SU-DHL-6 (cell line): ENCODE measurements around the gene ABCB9.

Source experiments
- H2AFZ ChIP-seq: fragments of 200-600 bp; sonication (generic); 2 replicates; pipeline ENCODE4 v1.6.1; 2014; ENCODE audit warnings: low read depth, mild to moderate bottlenecking, moderate library complexity, mixed read lengths, antibody characterized with exemption, low read length; ENCODE audit not compliant: severe bottlenecking
- H3F3A ChIP-seq: fragments of 200-600 bp; shearing (Covaris generic); 2 replicates; pipeline ENCODE4 v1.6.0; 2016; ENCODE audit warnings: antibody characterized with exemption, mild to moderate bottlenecking; ENCODE audit not compliant: insufficient read depth
- H3K27ac ChIP-seq: fragments of 200-600 bp; sonication (generic); 2 replicates; pipeline ENCODE4 v1.5.1; 2016; ENCODE audit warnings: low read depth, mild to moderate bottlenecking, low read length, moderate library complexity, mixed read lengths
- H3K27me3 ChIP-seq: fragments of 200-600 bp; sonication (generic), shearing (Covaris generic); 2 replicates; pipeline ENCODE4 v1.6.0; 2014; ENCODE audit warnings: mild to moderate bottlenecking, low read length
- H3K36me3 ChIP-seq: fragments of 200-600 bp; sonication (generic); 2 replicates; pipeline ENCODE4 v1.6.1; 2014; ENCODE audit warnings: mild to moderate bottlenecking, low read length, mixed read lengths
- H3K4me2 ChIP-seq: fragments of 300-600, 200-600 bp; shearing (Covaris generic), sonication (generic); 2 replicates; pipeline ENCODE4 v1.6.0; 2014; ENCODE audit warnings: low read length, low read depth, mild to moderate bottlenecking; ENCODE audit not compliant: poor library complexity, severe bottlenecking
- H3K4me3 ChIP-seq: fragments of 200-600 bp; sonication (generic); 2 replicates; pipeline ENCODE4 v1.5.1; 2014; ENCODE audit warnings: antibody characterized with exemption, low read length, mild to moderate bottlenecking, mixed read lengths; ENCODE audit not compliant: insufficient read depth, poor library complexity, severe bottlenecking
- H3K79me2 ChIP-seq: fragments of 200-600 bp; sonication (generic); 2 replicates; pipeline ENCODE4 v1.6.1; 2014; ENCODE audit warnings: mild to moderate bottlenecking, low read length, moderate library complexity; ENCODE audit not compliant: insufficient read depth
- H3K9ac ChIP-seq: fragments of 200-600 bp; sonication (generic); 2 replicates; pipeline ENCODE4 v1.7.0; 2014; ENCODE audit warnings: mild to moderate bottlenecking, low read length
- H3K9me2 ChIP-seq: fragments of 200-600 bp; sonication (generic); replicated peaks from 2 replicates; pipeline ENCODE4 v1.6.1; 2014; ENCODE audit warnings: low read length; ENCODE audit not compliant: insufficient read depth
- H3K9me3 ChIP-seq: fragments of 200-600 bp; sonication (generic); 2 replicates; pipeline ENCODE4 v1.6.1; 2014; ENCODE audit warnings: low read length, mixed read lengths; ENCODE audit not compliant: insufficient read depth
- H4K20me1 ChIP-seq: fragments of 200-600 bp; sonication (generic); 2 replicates; pipeline ENCODE4 v1.6.1; 2014; ENCODE audit warnings: low read depth, mild to moderate bottlenecking, antibody characterized with exemption, low read length, moderate library complexity, mixed read lengths
- EZH2phosphoT487 ChIP-seq: fragments of 200-600 bp; sonication (generic), shearing (Covaris generic); conservative IDR thresholded peaks from 2 replicates; pipeline ENCODE4 v1.6.1; 2018; ENCODE audit warnings: mild to moderate bottlenecking, antibody characterized with exemption, low read length, moderate library complexity, mixed read lengths
- TF ChIP-seq, protein P1 (sequence below): fragments of 200-600 bp; sonication (generic); IDR thresholded peaks from one replicate; pipeline ENCODE4 v1.5.1; 2017; ENCODE audit warnings: antibody characterized with exemption, mild to moderate bottlenecking, low read length, moderate library complexity; ENCODE audit not compliant: insufficient read depth, poor library complexity, severe bottlenecking

The ABCB9 gene

DNA sequence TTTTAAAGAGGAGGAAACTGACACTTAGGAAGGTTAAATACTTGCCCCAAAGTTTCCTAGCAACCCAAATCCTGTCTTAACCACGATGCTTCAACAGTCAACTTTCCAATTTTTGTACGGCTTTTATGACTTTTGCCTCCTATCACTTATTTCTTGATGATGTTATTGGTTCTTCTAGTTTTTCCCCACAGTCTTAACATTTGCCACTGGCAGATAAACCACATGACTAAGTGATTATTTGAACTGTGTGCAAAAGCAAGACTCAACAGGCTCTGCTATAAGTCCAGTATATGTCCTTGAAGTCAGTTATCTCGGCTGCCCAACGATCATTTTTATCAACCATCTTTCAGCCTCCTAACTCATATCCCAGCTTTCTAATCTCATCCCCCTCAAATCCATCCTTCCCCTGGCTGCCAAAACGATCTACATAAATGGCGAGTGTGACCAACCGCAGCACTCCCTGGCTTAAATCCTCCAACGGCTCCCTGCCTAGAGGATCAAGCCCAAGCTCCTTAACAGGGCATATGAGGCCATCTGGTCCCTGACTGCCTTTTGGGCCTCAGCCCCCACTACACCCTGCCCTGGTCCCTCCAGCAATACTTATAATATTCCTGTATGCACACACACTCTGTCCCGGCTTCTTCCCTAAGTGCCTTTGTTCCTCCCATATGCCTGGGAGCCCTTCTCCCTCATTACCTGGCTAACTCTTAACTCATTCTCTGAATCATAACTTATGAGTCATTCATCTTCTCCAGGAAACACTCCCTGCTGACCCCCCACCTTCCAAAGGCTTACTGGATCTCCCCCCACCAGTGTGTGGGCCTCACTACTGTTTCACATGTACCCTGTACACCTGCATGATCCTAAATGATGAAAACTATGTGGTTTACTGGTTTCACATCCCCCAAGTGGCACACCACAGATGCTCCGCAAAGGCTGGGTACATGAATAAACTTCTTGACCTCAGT lies 79.1 kb downstream of the ABCB9 start:
- TF ChIP-seq, protein P1, sequence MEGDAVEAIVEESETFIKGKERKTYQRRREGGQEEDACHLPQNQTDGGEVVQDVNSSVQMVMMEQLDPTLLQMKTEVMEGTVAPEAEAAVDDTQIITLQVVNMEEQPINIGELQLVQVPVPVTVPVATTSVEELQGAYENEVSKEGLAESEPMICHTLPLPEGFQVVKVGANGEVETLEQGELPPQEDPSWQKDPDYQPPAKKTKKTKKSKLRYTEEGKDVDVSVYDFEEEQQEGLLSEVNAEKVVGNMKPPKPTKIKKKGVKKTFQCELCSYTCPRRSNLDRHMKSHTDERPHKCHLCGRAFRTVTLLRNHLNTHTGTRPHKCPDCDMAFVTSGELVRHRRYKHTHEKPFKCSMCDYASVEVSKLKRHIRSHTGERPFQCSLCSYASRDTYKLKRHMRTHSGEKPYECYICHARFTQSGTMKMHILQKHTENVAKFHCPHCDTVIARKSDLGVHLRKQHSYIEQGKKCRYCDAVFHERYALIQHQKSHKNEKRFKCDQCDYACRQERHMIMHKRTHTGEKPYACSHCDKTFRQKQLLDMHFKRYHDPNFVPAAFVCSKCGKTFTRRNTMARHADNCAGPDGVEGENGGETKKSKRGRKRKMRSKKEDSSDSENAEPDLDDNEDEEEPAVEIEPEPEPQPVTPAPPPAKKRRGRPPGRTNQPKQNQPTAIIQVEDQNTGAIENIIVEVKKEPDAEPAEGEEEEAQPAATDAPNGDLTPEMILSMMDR, result no peak
- TF ChIP-seq EZH2phosphoT487, result no peak
- Histone ChIP-seq H3K79me2 (no peaks in the 10 kb centered on the region), H2AFZ (no peak overlapping the region), H3K36me3 (no peaks in the 10 kb centered on the region), H3K4me2 (no peak overlapping the region), H4K20me1 (no peaks in the 10 kb centered on the region), H3K9me2 (no peaks in the 10 kb centered on the region), H3K4me3 (no peak overlapping the region), H3K9ac (no peak overlapping the region), H3K27me3 (no peaks in the 10 kb centered on the region), H3F3A (no peaks in the 10 kb centered on the region), H3K9me3 (no peaks in the 10 kb centered on the region), H3K27ac (no peak overlapping the region)

DNA sequence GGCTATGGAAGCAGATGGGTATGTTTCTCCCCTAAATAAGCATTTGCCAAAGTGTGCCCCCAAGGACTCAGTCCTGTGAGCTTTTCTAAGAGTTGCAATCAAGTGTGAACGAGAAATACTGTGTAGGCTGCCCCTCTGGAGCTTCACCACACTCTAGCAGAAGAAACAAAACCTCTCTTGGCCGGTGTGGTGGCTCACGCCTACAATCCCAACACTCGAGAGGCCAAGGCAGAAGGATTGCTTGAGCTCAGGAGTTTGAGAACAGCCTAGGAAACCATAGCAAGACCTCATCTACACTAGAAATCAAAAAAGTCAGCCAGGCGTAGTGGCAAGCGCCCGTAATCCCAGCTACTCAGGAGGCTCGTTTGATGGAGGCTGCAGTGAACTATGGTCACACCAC lies 80.1 kb downstream of the ABCB9 start:
- H3K9me3 ChIP-seq, result no peaks in the 10 kb centered on the region
- no peaks in the 10 kb centered on the region for H3K9me2 ChIP-seq
- H3K27me3 ChIP-seq, result no peaks in the 10 kb centered on the region
- H3K9ac ChIP-seq, result no peak overlapping the region
- no peak overlapping the region for H3K4me3 ChIP-seq
- H4K20me1 ChIP-seq, result no peaks in the 10 kb centered on the region
- H3F3A ChIP-seq, result no peaks in the 10 kb centered on the region
- TF ChIP-seq, protein P1, result no peak
- no peak for TF ChIP-seq EZH2phosphoT487
- no peaks in the 10 kb centered on the region for H3K36me3 ChIP-seq
- no peak overlapping the region for H3K27ac ChIP-seq
- no peak overlapping the region for H3K4me2 ChIP-seq
- no peaks in the 10 kb centered on the region for H3K79me2 ChIP-seq
- no peak overlapping the region for H2AFZ ChIP-seq

DNA sequence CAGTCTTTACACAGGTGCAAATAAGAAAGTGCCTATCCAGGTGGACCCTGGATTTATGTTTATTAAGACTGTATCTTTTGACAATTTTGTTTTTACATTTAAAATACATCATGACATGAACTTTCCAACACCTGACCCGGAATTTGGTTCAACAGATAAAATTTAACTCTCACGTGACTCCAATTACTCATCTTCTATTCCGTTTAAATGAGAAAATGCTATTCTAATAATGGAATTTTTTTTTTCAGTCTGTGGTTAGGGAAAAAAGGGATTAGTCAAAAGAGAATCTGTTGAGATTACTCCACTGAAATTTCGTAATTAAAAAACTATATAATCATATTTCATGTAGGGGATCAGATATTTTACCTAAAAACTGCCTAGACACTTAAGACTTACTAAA lies 81.4 kb downstream of the ABCB9 start:
- Histone ChIP-seq H2AFZ (no peak overlapping the region), H3K36me3 (no peaks in the 10 kb centered on the region), H3F3A (no peaks in the 10 kb centered on the region), H3K79me2 (no peaks in the 10 kb centered on the region), H4K20me1 (no peaks in the 10 kb centered on the region), H3K9me3 (no peaks in the 10 kb centered on the region), H3K9ac (no peak overlapping the region), H3K27ac (no peak overlapping the region), H3K4me2 (no peak overlapping the region), H3K27me3 (no peaks in the 10 kb centered on the region), H3K4me3 (no peak overlapping the region), H3K9me2 (no peaks in the 10 kb centered on the region)
- no peak for TF ChIP-seq EZH2phosphoT487
- TF ChIP-seq, protein P1, result no peak
